ENCODE measurements around the gene APRT.

DNA sequence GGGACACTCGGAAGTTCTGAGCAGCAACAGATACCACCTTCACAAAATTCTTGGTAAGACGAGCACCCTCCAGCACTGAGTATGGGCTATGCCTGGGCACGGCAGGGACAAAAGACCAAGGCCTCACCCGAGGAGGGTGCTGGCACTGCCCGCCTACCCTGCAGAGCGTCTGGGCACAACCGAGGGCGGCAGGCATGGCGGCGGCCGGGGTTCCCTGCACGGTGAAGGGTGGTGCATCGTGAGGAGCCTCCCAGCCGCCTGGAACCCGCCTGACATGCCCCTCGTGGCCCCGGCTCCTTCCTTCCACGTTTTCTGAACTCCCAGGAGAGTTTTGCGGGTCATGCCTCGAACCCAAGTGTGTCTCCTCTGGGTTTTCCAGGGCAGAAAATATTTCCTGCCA is 26.1 kb upstream of the APRT start:
- no peak for TF ChIP-seq GATA2 (IDR thresholded peaks at IDR 0.05; ENCODE audit: low read depth, low read length)
- no peak for TF ChIP-seq GATA3 (IDR thresholded peaks at IDR 0.05; ENCODE audit: low read depth, low read length)

Measured in SH-SY5Y (cell line).